K562 (cell line): ENCODE data around the gene ISM1. TPM values are rescaled to one million over a fixed set of nuclear protein-coding genes. Genes with fewer than 3 reads are reported as not detected.

Experiments
- ATAC-seq: fragments of 200-7000 bp; cut with Tn5 transposase; 3 replicates; pipeline ENCODE4 v1.9.1; 2020; ENCODE audit warnings: moderate library complexity
- BruUV-seq: library from RNA; stranded (reverse); fragments of 400-500 nt; replicated peaks from 2 replicates; lab custom pipeline; 2021; lab: Mats Ljungman, UMichigan
- CTCF ChIA-PET: fragments of 300-600 bp; formaldehyde crosslinking; extraction: SDS; loops from one replicate; lab custom pipeline; 2021; ENCODE audit warnings: low intra/inter-chr PET ratio; lab: Yijun Ruan, JAX
- POLR2A ChIA-PET: fragments of 300-600, 350-650 bp; sonication (Branson Sonifier 250); formaldehyde crosslinking; extraction: SDS; loops from one replicate; lab custom pipeline; 2021; ENCODE audit warnings: antibody characterized with exemption, inconsistent platforms; lab: Yijun Ruan, JAX
- DNase-seq, 4 experiments: peaks; one replicate each; pipeline versions ENCODE4 v3.0.0 to v3.0.0-alpha.2; 2011 to 2018; ENCODE audit warnings: low spot score in 3 of 4, mixed read lengths in 3 of 4; ENCODE audit errors: extremely low read depth in 1 of 4
- FAIRE-seq: peaks from 2 replicates; lab custom pipeline; 2011; peaks lifted over from hg19 to GRCh38; lab: Jason Lieb, UNC
- H2AFZ ChIP-seq: 2 replicates; pipeline ENCODE4 v1.6.0; 2011; ENCODE audit warnings: low read depth, low read length, control low read depth, inconsistent platforms
- H3K27ac ChIP-seq: fragments of 200-600 bp; 3 replicates; pipeline ENCODE4 v1.8.0; 2011; ENCODE audit warnings: low read depth, mild to moderate bottlenecking, control low read depth, inconsistent platforms, low read length, moderate library complexity, mixed read lengths; ENCODE audit errors: extremely low read depth
- H3K27me3 ChIP-seq, 2 experiments: fragments of 300-600 bp in 1 of 2; 2 replicates in 1 of 2; 3 replicates in 1 of 2; pipeline versions ENCODE4 v1.6.0 to v1.8.0; 2011; ENCODE audit warnings: inconsistent platforms in 2 of 2, low read length in 2 of 2, mild to moderate bottlenecking in 1 of 2, mixed read lengths in 1 of 2, moderate library complexity in 1 of 2; ENCODE audit not compliant: control insufficient read depth in 2 of 2, insufficient read depth in 2 of 2
- H3K36me3 ChIP-seq: fragments of 300-600 bp; 3 replicates; pipeline ENCODE4 v1.8.0; 2011; ENCODE audit warnings: mild to moderate bottlenecking, low read length, inconsistent platforms; ENCODE audit not compliant: control insufficient read depth, insufficient read depth
- H3K4me1 ChIP-seq, 2 experiments: fragments of 200-600 bp in 1 of 2; replicated peaks in 1 of 2; 2 replicates in 1 of 2; 3 replicates in 1 of 2; pipeline versions ENCODE4 v1.5.1 to v1.8.0; 2011; ENCODE audit warnings: inconsistent platforms in 2 of 2, low read length in 2 of 2, mild to moderate bottlenecking in 1 of 2, mixed read lengths in 1 of 2, moderate library complexity in 1 of 2; ENCODE audit not compliant: control insufficient read depth in 2 of 2, insufficient read depth in 2 of 2
- H3K4me2 ChIP-seq: 2 replicates; pipeline ENCODE4 v1.6.1; 2011; ENCODE audit warnings: low read length, control low read depth, inconsistent platforms, mixed read lengths; ENCODE audit not compliant: insufficient read depth
- H3K4me3 ChIP-seq: fragments of 200-600 bp; sonication (generic), shearing (Covaris generic); 2 replicates; pipeline ENCODE4 v1.5.1; 2016; ENCODE audit warnings: control low read depth, inconsistent platforms
- H3K79me2 ChIP-seq: fragments of 200-600 bp; 3 replicates; pipeline ENCODE4 v1.8.0; 2011; ENCODE audit warnings: low read length, inconsistent platforms; ENCODE audit not compliant: control insufficient read depth, insufficient read depth
- H3K9ac ChIP-seq, 2 experiments: 2 replicates each; pipeline versions ENCODE4 v1.6.0 to v1.6.1; 2011; ENCODE audit warnings: low read depth in 2 of 2, low read length in 2 of 2, control low read depth in 1 of 2, inconsistent platforms in 1 of 2, mild to moderate bottlenecking in 1 of 2, mixed read lengths in 1 of 2; ENCODE audit not compliant: insufficient read depth in 1 of 2
- H3K9me1 ChIP-seq: one replicate; pipeline ENCODE4 v1.6.0; 2011; ENCODE audit warnings: inconsistent platforms, mild to moderate bottlenecking, low read length, moderate library complexity; ENCODE audit not compliant: control insufficient read depth, insufficient read depth
- H3K9me3 ChIP-seq: replicated peaks from 2 replicates; pipeline ENCODE4 v1.5.1; 2011; ENCODE audit warnings: low read depth, low read length, inconsistent platforms; ENCODE audit not compliant: control insufficient read depth, insufficient read depth
- H4K20me1 ChIP-seq: replicated peaks from 2 replicates; pipeline ENCODE4 v1.6.1; 2011; ENCODE audit warnings: low read length, inconsistent platforms, mixed read lengths; ENCODE audit not compliant: control insufficient read depth, insufficient read depth
- HDAC1 ChIP-seq, 2 experiments: fragments of 450-650 bp; IDR thresholded peaks; 2 replicates each; pipeline ENCODE4 v1.6.1; 2016 to 2017; ENCODE audit warnings: inconsistent platforms in 1 of 2, mild to moderate bottlenecking in 1 of 2, moderate library complexity in 1 of 2
- HNRNPK ChIP-seq: fragments of 200-400 bp; formaldehyde crosslinking; IDR thresholded peaks from one replicate; pipeline ENCODE4 v1.6.1; 2018; ENCODE audit warnings: mild to moderate bottlenecking, low read depth, low read length; ENCODE audit not compliant: poor library complexity, severe bottlenecking
- KLF1 ChIP-seq: fragments of 450-650 bp; IDR thresholded peaks from 2 replicates; pipeline ENCODE4 v1.6.1; 2016; ENCODE audit warnings: missing genetic modification characterization, missing compliant biosample characterization
- ZNF224 ChIP-seq: sonication (generic); formaldehyde crosslinking; IDR thresholded peaks from 2 replicates; pipeline ENCODE4 v1.8.0; 2022; ENCODE audit warnings: mild to moderate bottlenecking, missing genetic modification reagents
- ZNF764 ChIP-seq: fragments of 250-450 bp; sonication (Bioruptor Pico); IDR thresholded peaks from 2 replicates; pipeline ENCODE4 v1.4.0; 2020; ENCODE audit warnings: low read depth, mild to moderate bottlenecking, moderate library complexity
- WGBS: fragments of 100-300 bp; shearing (Covaris generic); methylation state at CpG from one replicate; pipeline ENCODE4 v1.1.6; 2016; ENCODE audit warnings: low coverage, mixed read lengths; ENCODE audit not compliant: insufficient coverage; ENCODE audit errors: missing lambda C conversion rate; 5-methylcytosine and 5-hydroxymethylcytosine counted together
- in situ Hi-C: fragments of 300-500 bp; cut with MboI; formaldehyde crosslinking; loops from 4 replicates; pipeline ENCODE4 v1.15.0; 2018; ENCODE audit warnings: inconsistent platforms, mixed read lengths
- intact Hi-C: fragments of 100-400 bp; cut with micrococcal nuclease; formaldehyde crosslinking; loops from 2 replicates; pipeline ENCODE4 v1.14.2; 2022
- polyA plus RNA-seq, 8 experiments: library from polyadenylated mRNA; depleted of rRNA in 4 of 8; stranded (reverse) in 5 of 8; unstranded in 3 of 8; fragments of >200 nt; fragmentation: Nextera tagmentation in 2 of 8; fragmentation: Illumina TruSeq in 1 of 8; extraction: Ambion mirVana in 2 of 8; extraction: Trizol in 1 of 8; gene quantifications; 2 replicates each; pipeline versions ENCODE4 v1.2.1 to v1.2.3, GENCODE V29; 2011 to 2014; ENCODE audit warnings: inconsistent platforms in 1 of 8, missing spikeins in 1 of 8
- total RNA-seq, 7 experiments: library from RNA; depleted of rRNA in 6 of 7; stranded (reverse); fragments of >200 nt in 6 of 7; fragmentation: Illumina TruSeq in 2 of 7; extraction: Trizol in 2 of 7; gene quantifications; 2 replicates each; pipeline versions ENCODE4 v1.2.1 to v1.2.3, GENCODE V29; 2011 to 2021; ENCODE audit warnings: low replicate concordance in 1 of 7
- TF ChIP-seq, protein P1 (sequence below): sonication (generic); formaldehyde crosslinking; IDR thresholded peaks from 2 replicates; pipeline ENCODE4 v1.8.0; 2023; ENCODE audit warnings: missing genetic modification reagents, mild to moderate bottlenecking, borderline replicate concordance
- TF ChIP-seq, protein P2 (sequence below): fragments of 450-650 bp; IDR thresholded peaks from 2 replicates; pipeline ENCODE4 v1.6.1; 2016
- TF ChIP-seq, protein P3 (sequence below): sonication (generic); formaldehyde crosslinking; IDR thresholded peaks from 2 replicates; pipeline ENCODE4 v1.8.0; 2023; ENCODE audit warnings: mild to moderate bottlenecking, missing genetic modification reagents

Gene ISM1
- total and polyA plus RNA-seq, 9 of the 15 experiments (the other 6 are each of a cell fraction or from before 2014, with no cell fraction given), result not detected

DNA sequence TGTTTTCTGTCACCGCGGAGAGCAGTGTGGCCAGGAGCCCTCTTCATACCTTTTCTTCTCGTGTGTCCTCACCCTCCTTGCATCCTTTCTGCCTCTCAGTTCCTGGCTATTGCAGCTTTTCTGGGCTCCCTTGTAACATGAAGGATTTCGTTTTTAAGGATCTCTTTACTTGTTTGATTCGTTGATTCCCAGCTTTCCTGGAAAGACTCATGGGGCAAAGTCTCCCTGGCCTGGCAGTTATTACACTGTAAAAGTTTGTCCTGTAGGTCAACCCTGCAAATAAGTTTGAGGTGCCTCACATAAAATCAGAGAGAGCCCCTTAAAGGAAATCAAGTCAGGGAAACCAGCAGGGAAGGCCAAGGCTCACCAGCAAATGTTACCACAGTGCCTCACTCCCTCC, 70.1 kb downstream of the ISM1 start:
- in situ Hi-C loops, result no loop called here

More for the DNA sequence above, 70.1 kb downstream of the ISM1 start:
- FAIRE-seq, result no peak
- H3K36me3 ChIP-seq, result no peaks in the 10 kb centered on the region
- peaks cover 0 to 10% of the 10 kb centered on the region in 2 experiments; a peak in 2 of 5 replicates for H3K27me3 ChIP-seq
- ATAC-seq, result no peak
- no peak overlapping the region for H3K4me3 ChIP-seq
- no peak overlapping the region for H3K27ac ChIP-seq
- no peak overlapping the region for H3K9ac ChIP-seq
- H3K4me1 ChIP-seq, result no peaks in the 10 kb centered on the region
- H3K79me2 ChIP-seq, result no peaks in the 10 kb centered on the region
- ChIA-PET POLR2A (no interaction called here), CTCF (no interaction called here)
- 0% methylated on average over 5 of the region's 5 CpGs for WGBS
- H3K4me2 ChIP-seq, result no peak overlapping the region
- TF ChIP-seq HDAC1 (IDR thresholded peaks at IDR 0.05), result no peak
- TF ChIP-seq, protein P1, sequence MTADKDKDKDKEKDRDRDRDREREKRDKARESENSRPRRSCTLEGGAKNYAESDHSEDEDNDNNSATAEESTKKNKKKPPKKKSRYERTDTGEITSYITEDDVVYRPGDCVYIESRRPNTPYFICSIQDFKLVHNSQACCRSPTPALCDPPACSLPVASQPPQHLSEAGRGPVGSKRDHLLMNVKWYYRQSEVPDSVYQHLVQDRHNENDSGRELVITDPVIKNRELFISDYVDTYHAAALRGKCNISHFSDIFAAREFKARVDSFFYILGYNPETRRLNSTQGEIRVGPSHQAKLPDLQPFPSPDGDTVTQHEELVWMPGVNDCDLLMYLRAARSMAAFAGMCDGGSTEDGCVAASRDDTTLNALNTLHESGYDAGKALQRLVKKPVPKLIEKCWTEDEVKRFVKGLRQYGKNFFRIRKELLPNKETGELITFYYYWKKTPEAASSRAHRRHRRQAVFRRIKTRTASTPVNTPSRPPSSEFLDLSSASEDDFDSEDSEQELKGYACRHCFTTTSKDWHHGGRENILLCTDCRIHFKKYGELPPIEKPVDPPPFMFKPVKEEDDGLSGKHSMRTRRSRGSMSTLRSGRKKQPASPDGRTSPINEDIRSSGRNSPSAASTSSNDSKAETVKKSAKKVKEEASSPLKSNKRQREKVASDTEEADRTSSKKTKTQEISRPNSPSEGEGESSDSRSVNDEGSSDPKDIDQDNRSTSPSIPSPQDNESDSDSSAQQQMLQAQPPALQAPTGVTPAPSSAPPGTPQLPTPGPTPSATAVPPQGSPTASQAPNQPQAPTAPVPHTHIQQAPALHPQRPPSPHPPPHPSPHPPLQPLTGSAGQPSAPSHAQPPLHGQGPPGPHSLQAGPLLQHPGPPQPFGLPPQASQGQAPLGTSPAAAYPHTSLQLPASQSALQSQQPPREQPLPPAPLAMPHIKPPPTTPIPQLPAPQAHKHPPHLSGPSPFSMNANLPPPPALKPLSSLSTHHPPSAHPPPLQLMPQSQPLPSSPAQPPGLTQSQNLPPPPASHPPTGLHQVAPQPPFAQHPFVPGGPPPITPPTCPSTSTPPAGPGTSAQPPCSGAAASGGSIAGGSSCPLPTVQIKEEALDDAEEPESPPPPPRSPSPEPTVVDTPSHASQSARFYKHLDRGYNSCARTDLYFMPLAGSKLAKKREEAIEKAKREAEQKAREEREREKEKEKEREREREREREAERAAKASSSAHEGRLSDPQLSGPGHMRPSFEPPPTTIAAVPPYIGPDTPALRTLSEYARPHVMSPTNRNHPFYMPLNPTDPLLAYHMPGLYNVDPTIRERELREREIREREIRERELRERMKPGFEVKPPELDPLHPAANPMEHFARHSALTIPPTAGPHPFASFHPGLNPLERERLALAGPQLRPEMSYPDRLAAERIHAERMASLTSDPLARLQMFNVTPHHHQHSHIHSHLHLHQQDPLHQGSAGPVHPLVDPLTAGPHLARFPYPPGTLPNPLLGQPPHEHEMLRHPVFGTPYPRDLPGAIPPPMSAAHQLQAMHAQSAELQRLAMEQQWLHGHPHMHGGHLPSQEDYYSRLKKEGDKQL, result no peak
- TF ChIP-seq, protein P2, sequence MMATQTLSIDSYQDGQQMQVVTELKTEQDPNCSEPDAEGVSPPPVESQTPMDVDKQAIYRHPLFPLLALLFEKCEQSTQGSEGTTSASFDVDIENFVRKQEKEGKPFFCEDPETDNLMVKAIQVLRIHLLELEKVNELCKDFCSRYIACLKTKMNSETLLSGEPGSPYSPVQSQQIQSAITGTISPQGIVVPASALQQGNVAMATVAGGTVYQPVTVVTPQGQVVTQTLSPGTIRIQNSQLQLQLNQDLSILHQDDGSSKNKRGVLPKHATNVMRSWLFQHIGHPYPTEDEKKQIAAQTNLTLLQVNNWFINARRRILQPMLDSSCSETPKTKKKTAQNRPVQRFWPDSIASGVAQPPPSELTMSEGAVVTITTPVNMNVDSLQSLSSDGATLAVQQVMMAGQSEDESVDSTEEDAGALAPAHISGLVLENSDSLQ, result no peak
- no peak for TF ChIP-seq HNRNPK
- TF ChIP-seq ZNF224 (CRISPR knock-in tag), result no peak
- no peak for TF ChIP-seq KLF1 (tag)
- TF ChIP-seq, protein P3, sequence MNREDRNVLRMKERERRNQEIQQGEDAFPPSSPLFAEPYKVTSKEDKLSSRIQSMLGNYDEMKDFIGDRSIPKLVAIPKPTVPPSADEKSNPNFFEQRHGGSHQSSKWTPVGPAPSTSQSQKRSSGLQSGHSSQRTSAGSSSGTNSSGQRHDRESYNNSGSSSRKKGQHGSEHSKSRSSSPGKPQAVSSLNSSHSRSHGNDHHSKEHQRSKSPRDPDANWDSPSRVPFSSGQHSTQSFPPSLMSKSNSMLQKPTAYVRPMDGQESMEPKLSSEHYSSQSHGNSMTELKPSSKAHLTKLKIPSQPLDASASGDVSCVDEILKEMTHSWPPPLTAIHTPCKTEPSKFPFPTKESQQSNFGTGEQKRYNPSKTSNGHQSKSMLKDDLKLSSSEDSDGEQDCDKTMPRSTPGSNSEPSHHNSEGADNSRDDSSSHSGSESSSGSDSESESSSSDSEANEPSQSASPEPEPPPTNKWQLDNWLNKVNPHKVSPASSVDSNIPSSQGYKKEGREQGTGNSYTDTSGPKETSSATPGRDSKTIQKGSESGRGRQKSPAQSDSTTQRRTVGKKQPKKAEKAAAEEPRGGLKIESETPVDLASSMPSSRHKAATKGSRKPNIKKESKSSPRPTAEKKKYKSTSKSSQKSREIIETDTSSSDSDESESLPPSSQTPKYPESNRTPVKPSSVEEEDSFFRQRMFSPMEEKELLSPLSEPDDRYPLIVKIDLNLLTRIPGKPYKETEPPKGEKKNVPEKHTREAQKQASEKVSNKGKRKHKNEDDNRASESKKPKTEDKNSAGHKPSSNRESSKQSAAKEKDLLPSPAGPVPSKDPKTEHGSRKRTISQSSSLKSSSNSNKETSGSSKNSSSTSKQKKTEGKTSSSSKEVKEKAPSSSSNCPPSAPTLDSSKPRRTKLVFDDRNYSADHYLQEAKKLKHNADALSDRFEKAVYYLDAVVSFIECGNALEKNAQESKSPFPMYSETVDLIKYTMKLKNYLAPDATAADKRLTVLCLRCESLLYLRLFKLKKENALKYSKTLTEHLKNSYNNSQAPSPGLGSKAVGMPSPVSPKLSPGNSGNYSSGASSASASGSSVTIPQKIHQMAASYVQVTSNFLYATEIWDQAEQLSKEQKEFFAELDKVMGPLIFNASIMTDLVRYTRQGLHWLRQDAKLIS (CRISPR knock-in tag), result no peak
- TF ChIP-seq ZNF764 (CRISPR knock-in tag), result no peak
- intact Hi-C loops, result no loop called here
- no peaks in the 10 kb centered on the region for H3K9me3 ChIP-seq
- no peaks in the 10 kb centered on the region for H3K9me1 ChIP-seq
- no peak for DNase-seq
- no TSS peak for BruUV-seq
- no peak overlapping the region for H2AFZ ChIP-seq
- no peaks in the 10 kb centered on the region for H4K20me1 ChIP-seq
